Activated T-helper 17 cell treated with anti-CD3 and anti-CD28 coated beads, Interleukin-2, amount 50 U/mL, for 72 hours (primary cell): Measurements from ENCODE around the gene SDK1. TPM values are rescaled to one million over a fixed set of nuclear protein-coding genes. Genes with fewer than 3 reads are reported as not detected.

ENCODE experiments used
- ATAC-seq: fragments of 150-1000 bp; cut with Tn5 transposase; replicated peaks from 2 replicates; pipeline ENCODE4 v1.10.0; 2021; ENCODE audit warnings: mild to moderate bottlenecking, moderate library complexity
- H3K27ac Mint-ChIP-seq: one replicate; pipeline ENCODE4 v1.8.0; 2022; ENCODE audit warnings: mixed read lengths
- H3K27me3 Mint-ChIP-seq: one replicate; pipeline ENCODE4 v1.8.0; 2022; ENCODE audit warnings: mixed read lengths
- H3K36me3 Mint-ChIP-seq: one replicate; pipeline ENCODE4 v1.8.0; 2022; ENCODE audit warnings: low read depth, mild to moderate bottlenecking, mixed read lengths
- H3K4me1 Mint-ChIP-seq: one replicate; pipeline ENCODE4 v1.8.0; 2022; ENCODE audit warnings: mixed read lengths
- H3K4me3 Mint-ChIP-seq: one replicate; pipeline ENCODE4 v1.8.0; 2022; ENCODE audit warnings: mild to moderate bottlenecking, mixed read lengths
- H3K9me3 Mint-ChIP-seq: one replicate; pipeline ENCODE4 v1.8.0; 2022; ENCODE audit warnings: mixed read lengths
- total RNA-seq, 2 donors: library from RNA; stranded (reverse); gene quantifications; one replicate each; pipeline ENCODE4 v1.2.3, GENCODE V29; 2022

Gene SDK1
- total RNA-seq, 2 donors from 2014 or later, result 0.06 to 1.1 TPM

- H3K9me3 Mint-ChIP-seq, result no peaks in the 10 kb centered on the region
- no peaks in the 10 kb centered on the region for H3K27me3 Mint-ChIP-seq
- no peak for ATAC-seq
- no peaks in the 10 kb centered on the region for H3K4me1 Mint-ChIP-seq
- no peak overlapping the region for H3K27ac Mint-ChIP-seq
- H3K36me3 Mint-ChIP-seq, result no peaks in the 10 kb centered on the region
- no peak overlapping the region for H3K4me3 Mint-ChIP-seq
Measured at GRCh38 chr7:3430588-3430987, 129.5 kb downstream of the SDK1 start.

DNA sequence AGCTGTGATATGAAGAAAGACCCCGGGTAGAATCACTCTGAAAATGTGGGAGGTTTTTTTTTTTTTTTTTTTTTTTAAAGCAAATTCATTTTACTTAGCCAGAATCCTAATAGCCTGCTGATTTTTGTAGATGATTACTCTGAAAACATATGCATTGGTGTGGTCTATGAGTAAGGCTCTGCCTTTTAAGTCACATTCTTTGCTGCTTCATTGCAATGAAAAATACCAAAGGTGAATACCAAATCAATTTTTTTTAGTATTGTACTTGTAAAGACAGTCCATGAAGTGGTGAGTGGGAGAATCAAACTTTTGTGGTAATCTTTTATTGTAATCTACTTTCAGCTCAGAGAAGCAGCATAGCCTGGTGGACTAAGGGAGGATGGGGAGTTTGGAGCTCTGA lies 130.3 kb downstream of the SDK1 start:
- H3K4me1 Mint-ChIP-seq, result no peaks in the 10 kb centered on the region
- no peaks in the 10 kb centered on the region for H3K9me3 Mint-ChIP-seq
- H3K27ac Mint-ChIP-seq, result no peak overlapping the region
- ATAC-seq, result no peak
- no peaks in the 10 kb centered on the region for H3K36me3 Mint-ChIP-seq
- H3K27me3 Mint-ChIP-seq, result no peaks in the 10 kb centered on the region
- H3K4me3 Mint-ChIP-seq, result no peak overlapping the region

- Mint-ChIP-seq H3K27me3 (no peaks in the 10 kb centered on the region), H3K4me3 (no peak overlapping the region), H3K36me3 (no peaks in the 10 kb centered on the region), H3K9me3 (no peaks in the 10 kb centered on the region), H3K27ac (no peak overlapping the region), H3K4me1 (no peaks in the 10 kb centered on the region)
- no peak for ATAC-seq
Measured at GRCh38 chr7:3432911-3433310, 131.9 kb downstream of the SDK1 start.

DNA sequence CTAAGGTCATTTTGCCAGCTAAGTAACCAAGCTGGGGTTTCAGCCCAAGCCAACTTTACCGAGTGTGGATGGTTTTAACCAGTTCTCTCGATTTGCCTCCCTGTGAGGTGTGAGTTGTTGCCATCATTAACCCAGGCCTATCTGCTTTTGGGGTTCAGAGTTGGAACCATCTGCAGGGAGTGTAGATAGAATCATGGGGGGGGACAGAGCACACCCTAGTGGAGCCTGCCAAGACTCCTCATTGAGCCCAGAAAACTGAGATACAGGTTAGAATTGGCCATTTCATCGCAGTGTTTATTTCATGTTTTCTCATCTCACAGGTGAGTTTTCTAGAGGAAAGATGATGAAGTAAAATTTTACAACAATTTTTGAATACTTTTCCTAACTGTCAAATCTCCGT lies 133.6 kb downstream of the SDK1 start:
- Mint-ChIP-seq H3K27me3 (no peaks in the 10 kb centered on the region), H3K27ac (no peak overlapping the region), H3K9me3 (no peaks in the 10 kb centered on the region), H3K4me1 (no peaks in the 10 kb centered on the region), H3K4me3 (no peak overlapping the region), H3K36me3 (no peaks in the 10 kb centered on the region)
- ATAC-seq, result no peak

DNA sequence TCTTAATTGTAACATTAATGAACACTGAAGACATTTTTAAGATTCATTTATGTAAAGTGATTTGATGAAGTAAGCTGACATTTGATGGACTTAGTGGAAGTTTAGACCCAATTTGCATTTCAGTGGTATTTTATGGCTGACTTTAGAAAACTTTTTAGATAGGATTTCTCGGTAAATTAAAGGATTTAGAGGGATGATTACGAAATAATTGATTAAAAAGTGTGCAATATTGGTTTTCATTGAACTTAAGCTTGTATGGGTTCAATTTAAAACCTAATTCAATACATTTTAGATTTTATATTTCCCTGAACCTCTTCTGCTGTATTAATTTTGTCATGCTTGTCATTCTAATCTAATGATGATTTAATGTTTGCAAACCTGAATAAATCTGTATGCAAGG lies 135.1 kb downstream of the SDK1 start:
- no peaks in the 10 kb centered on the region for H3K4me1 Mint-ChIP-seq
- H3K4me3 Mint-ChIP-seq, result no peak overlapping the region
- peaks cover 4% of the 10 kb centered on the region for H3K27me3 Mint-ChIP-seq
- no peaks in the 10 kb centered on the region for H3K9me3 Mint-ChIP-seq
- no peak overlapping the region for H3K27ac Mint-ChIP-seq
- no peak for ATAC-seq
- H3K36me3 Mint-ChIP-seq, result no peaks in the 10 kb centered on the region

- no peak overlapping the region for H3K27ac Mint-ChIP-seq
- no peak overlapping the region for H3K4me3 Mint-ChIP-seq
- ATAC-seq, result no peak
- peaks cover 4% of the 10 kb centered on the region for H3K27me3 Mint-ChIP-seq
- no peaks in the 10 kb centered on the region for H3K9me3 Mint-ChIP-seq
- no peaks in the 10 kb centered on the region for H3K36me3 Mint-ChIP-seq
- H3K4me1 Mint-ChIP-seq, result no peaks in the 10 kb centered on the region
Measured at GRCh38 chr7:3436746-3437145, 135.7 kb downstream of the SDK1 start.

- Mint-ChIP-seq H3K36me3 (no peaks in the 10 kb centered on the region), H3K4me3 (no peak overlapping the region), H3K9me3 (no peaks in the 10 kb centered on the region), H3K4me1 (no peaks in the 10 kb centered on the region), H3K27me3 (peaks cover 4% of the 10 kb centered on the region), H3K27ac (no peak overlapping the region)
- no peak for ATAC-seq
Measured at GRCh38 chr7:3437467-3437866, 136.4 kb downstream of the SDK1 start.

- H3K4me1 Mint-ChIP-seq, result no peaks in the 10 kb centered on the region
- no peak overlapping the region for H3K4me3 Mint-ChIP-seq
- no peaks in the 10 kb centered on the region for H3K36me3 Mint-ChIP-seq
- H3K27ac Mint-ChIP-seq, result no peak overlapping the region
- peaks cover 4% of the 10 kb centered on the region for H3K27me3 Mint-ChIP-seq
- no peak for ATAC-seq
- H3K9me3 Mint-ChIP-seq, result no peaks in the 10 kb centered on the region
Measured at GRCh38 chr7:3438352-3438751, 137.3 kb downstream of the SDK1 start.

DNA sequence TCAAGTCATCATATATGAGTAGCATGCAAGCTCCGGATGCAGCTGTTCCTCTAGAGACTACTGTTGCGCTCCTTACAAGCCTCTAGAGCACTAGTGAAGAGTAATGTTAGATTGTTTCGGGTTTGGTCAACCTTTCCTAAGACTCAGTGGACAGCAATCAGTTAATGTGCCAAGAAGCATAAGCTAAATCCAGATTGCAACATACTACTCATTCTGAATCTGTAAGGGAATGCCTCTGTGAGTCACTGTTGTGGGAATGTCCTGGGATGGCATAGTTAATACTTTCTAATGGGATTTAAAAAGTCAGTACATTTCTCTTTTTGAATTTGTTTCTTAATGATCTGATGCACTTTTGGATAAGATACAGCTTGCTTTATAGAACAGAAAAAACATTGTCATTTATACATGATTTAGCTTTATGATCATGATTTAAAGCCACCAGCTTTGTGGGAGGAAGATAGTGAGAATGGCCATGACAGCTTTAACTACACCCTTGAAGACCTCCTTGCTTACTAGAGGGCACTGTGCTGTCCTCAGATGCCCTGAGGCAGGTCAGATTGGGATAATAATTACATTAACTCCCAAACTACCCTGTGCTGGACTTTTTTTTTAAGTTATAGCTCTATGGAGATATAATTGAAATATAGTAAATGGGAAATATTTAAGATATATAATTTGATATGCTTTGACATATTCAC lies 138.4 kb downstream of the SDK1 start:
- Mint-ChIP-seq H3K27me3 (peaks cover 9% of the 10 kb centered on the region), H3K4me1 (no peaks in the 10 kb centered on the region), H3K36me3 (no peaks in the 10 kb centered on the region), H3K4me3 (no peak overlapping the region), H3K27ac (no peak overlapping the region), H3K9me3 (peaks cover 5% of the 10 kb centered on the region)
- ATAC-seq, result no peak

GRCh38 chr7:3440509-3440908 lies 139.5 kb downstream of the SDK1 start:
- H3K9me3 Mint-ChIP-seq, result peaks cover 8% of the 10 kb centered on the region
- no peaks in the 10 kb centered on the region for H3K4me1 Mint-ChIP-seq
- H3K4me3 Mint-ChIP-seq, result no peak overlapping the region
- H3K36me3 Mint-ChIP-seq, result no peaks in the 10 kb centered on the region
- H3K27ac Mint-ChIP-seq, result no peak overlapping the region
- no peak for ATAC-seq
- peaks cover 11% of the 10 kb centered on the region for H3K27me3 Mint-ChIP-seq

DNA sequence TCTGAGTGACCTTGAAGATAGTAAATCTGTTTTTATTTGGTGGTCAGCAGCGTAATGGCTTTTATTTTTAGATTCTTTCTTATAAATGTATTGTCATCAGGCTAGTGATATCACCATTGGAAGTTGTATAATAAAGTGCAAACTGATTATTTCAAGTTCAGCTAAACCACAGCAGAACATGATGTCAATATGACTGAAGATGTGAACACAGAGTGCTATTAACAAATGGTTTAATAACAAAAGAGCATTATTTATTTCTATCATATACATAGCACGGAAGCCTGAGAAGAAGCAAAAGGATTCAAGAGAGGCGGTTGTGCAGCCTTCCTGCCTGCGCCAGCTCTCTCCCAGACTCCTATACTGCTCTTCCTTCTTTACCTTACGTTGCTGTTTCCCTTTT lies 142.7 kb downstream of the SDK1 start:
- Mint-ChIP-seq H3K9me3 (peaks cover 19% of the 10 kb centered on the region), H3K36me3 (no peaks in the 10 kb centered on the region), H3K4me3 (no peak overlapping the region), H3K27ac (no peak overlapping the region), H3K27me3 (peaks cover 11% of the 10 kb centered on the region), H3K4me1 (no peaks in the 10 kb centered on the region)
- no peak for ATAC-seq

- H3K27me3 Mint-ChIP-seq, result peaks cover 7% of the 10 kb centered on the region
Measured at GRCh38 chr7:3446786-3447185, 145.7 kb downstream of the SDK1 start.

GRCh38 chr7:3451701-3452100 lies 150.6 kb downstream of the SDK1 start:
- Mint-ChIP-seq H3K4me3 (no peak overlapping the region), H3K36me3 (no peaks in the 10 kb centered on the region), H3K9me3 (peaks cover 11% of the 10 kb centered on the region), H3K27ac (no peak overlapping the region), H3K27me3 (peaks cover 4% of the 10 kb centered on the region), H3K4me1 (no peaks in the 10 kb centered on the region)
- ATAC-seq, result no peak

More at GRCh38 chr7:3446786-3447185, 145.7 kb downstream of the SDK1 start:
- Mint-ChIP-seq H3K4me1 (no peaks in the 10 kb centered on the region), H3K9me3 (peaks cover 19% of the 10 kb centered on the region), H3K27ac (no peak overlapping the region), H3K36me3 (no peaks in the 10 kb centered on the region), H3K4me3 (no peak overlapping the region)
- ATAC-seq, result no peak

DNA sequence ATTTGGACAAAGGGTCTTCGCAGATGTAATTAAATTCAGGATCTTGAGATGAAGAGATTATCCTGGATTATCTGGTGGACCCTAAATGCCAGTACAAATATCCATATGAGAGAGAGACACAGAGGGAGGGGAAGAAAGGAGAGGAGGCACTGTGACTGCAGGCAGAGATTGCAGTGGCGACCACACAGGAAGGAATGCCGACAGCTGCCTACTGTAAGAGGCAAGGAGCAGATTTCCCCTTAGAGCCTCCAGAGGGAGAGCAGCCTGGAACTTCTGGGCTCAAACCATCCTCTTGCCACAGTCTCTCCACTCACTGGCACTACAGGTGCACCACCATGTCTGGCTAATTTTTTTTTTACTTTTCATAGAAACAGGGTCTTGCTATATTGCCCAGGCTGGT lies 152.3 kb downstream of the SDK1 start:
- no peak for ATAC-seq
- H3K27ac Mint-ChIP-seq, result no peak overlapping the region
- peaks cover 8% of the 10 kb centered on the region for H3K27me3 Mint-ChIP-seq
- no peaks in the 10 kb centered on the region for H3K4me1 Mint-ChIP-seq
- no peak overlapping the region for H3K4me3 Mint-ChIP-seq
- no peaks in the 10 kb centered on the region for H3K36me3 Mint-ChIP-seq
- peaks cover 10% of the 10 kb centered on the region for H3K9me3 Mint-ChIP-seq

DNA sequence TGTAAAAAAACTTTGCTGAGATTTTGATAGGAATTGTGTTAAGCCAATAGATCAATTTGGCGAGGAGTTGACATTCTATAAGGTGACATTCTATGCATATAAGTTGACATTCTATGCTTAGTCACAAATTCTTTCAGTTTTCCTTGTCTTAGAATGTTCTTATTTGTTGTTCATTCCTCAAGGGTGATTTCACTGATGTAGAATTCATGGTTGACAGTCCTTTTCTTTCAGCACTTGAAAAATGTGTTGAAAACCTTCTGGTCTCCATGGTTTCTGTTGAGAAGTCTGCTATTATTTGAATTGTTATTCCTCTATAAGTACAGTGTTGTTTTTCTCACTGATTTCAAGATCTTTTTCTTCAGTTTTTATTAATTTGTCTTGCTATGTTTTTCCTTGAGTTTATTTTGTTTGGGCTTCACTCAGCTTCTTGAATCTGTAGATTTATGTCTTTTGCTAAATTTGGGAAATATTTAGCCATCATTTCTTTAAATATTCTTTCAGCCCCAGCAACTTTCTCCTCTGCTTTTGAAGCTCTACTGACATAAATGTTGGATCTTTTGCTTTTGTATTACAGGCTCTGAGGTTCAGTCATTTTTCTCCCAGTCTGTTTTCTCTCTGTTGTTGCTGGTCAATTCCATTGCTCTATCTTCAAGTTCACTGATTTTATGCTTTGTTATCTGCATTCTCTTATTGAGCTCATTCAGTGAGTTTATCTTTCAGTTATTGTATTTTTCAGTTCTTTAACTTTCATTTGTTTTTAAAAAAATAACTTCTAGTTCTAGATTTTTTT lies 154.9 kb downstream of the SDK1 start:
- no peak for ATAC-seq
- Mint-ChIP-seq H3K4me1 (no peaks in the 10 kb centered on the region), H3K36me3 (no peaks in the 10 kb centered on the region), H3K9me3 (peaks cover 10% of the 10 kb centered on the region), H3K27me3 (peaks cover 11% of the 10 kb centered on the region), H3K27ac (no peak overlapping the region), H3K4me3 (no peak overlapping the region)
